Activated naive CD8-positive, alpha-beta T cell (primary cell): ENCODE results near the gene MYRF.

Experiments used
- H3K27ac Mint-ChIP-seq: one replicate; pipeline ENCODE4 v1.8.0; 2021; ENCODE audit warnings: mixed read lengths
- H3K27me3 Mint-ChIP-seq: one replicate; pipeline ENCODE4 v1.8.0; 2021; ENCODE audit warnings: mixed read lengths
- H3K36me3 Mint-ChIP-seq: one replicate; pipeline ENCODE4 v1.8.0; 2021; ENCODE audit warnings: mixed read lengths
- H3K4me1 Mint-ChIP-seq: one replicate; pipeline ENCODE4 v1.8.0; 2021; ENCODE audit warnings: low read depth, mixed read lengths
- H3K4me3 Mint-ChIP-seq: one replicate; pipeline ENCODE4 v1.8.0; 2021; ENCODE audit warnings: mild to moderate bottlenecking, mixed read lengths
- H3K9me3 Mint-ChIP-seq: one replicate; pipeline ENCODE4 v1.8.0; 2021; ENCODE audit warnings: low read depth, mixed read lengths

The MYRF gene

DNA sequence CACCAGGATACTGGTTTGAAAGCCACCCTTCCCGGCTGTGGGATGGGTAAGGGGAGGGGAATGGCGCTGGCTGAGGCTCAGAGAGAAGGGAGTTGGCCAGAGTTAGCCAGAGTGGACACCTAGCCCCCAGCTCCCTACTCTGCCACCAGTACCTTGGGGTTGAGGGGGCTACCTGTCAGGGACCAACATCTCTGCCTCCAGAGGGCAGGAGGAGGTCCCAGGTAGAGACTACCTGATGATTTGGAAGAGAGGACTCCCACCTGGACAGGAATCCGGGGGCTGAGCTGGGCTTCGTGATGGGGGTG is 3.7 kb downstream of the MYRF start:
- Mint-ChIP-seq H3K9me3 (no peaks in the 10 kb centered on the region), H3K36me3 (no peaks in the 10 kb centered on the region), H3K4me1 (peaks cover 18% of the 10 kb centered on the region), H3K27me3 (peaks cover 4% of the 10 kb centered on the region), H3K27ac (no peak overlapping the region), H3K4me3 (no peak overlapping the region)

- H3K36me3 Mint-ChIP-seq, result no peaks in the 10 kb centered on the region
- H3K4me1 Mint-ChIP-seq, result peaks cover 15% of the 10 kb centered on the region
- H3K27ac Mint-ChIP-seq, result peak overlapping the region; percentile 50
- no peak overlapping the region for H3K4me3 Mint-ChIP-seq
- peaks cover 2% of the 10 kb centered on the region for H3K27me3 Mint-ChIP-seq
- H3K9me3 Mint-ChIP-seq, result no peaks in the 10 kb centered on the region
These were observed 4.2 kb downstream of the MYRF start for GRCh38 chr11:61756452-61757212.

- Mint-ChIP-seq H3K36me3 (no peaks in the 10 kb centered on the region), H3K27me3 (no peaks in the 10 kb centered on the region), H3K4me3 (no peak overlapping the region), H3K4me1 (peaks cover 12% of the 10 kb centered on the region), H3K9me3 (no peaks in the 10 kb centered on the region), H3K27ac (no peak overlapping the region)
These were observed 4.9 kb downstream of the MYRF start for GRCh38 chr11:61757213-61757862.

DNA sequence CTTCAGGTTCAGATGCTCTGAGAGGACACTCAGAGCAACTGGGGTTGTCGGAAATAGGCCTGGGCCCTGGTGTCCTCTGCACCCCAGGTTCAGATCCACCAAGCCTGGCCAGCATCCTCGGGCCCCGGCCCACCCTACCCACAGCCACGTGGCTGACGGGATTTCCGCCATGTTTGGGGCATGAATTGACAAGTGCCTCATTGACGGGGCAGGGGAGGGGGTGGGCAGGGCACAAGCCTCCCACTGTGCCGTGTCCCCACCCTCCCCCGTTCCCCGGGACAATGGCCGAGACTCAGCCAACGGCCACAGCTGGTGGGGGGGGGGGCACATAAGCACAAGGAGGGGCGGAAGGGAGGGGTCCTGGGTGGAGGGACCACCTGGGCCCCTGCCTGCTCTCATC is 8.5 kb downstream of the MYRF start:
- no peak overlapping the region for H3K27ac Mint-ChIP-seq
- no peaks in the 10 kb centered on the region for H3K27me3 Mint-ChIP-seq
- H3K36me3 Mint-ChIP-seq, result no peaks in the 10 kb centered on the region
- H3K9me3 Mint-ChIP-seq, result no peaks in the 10 kb centered on the region
- no peak overlapping the region for H3K4me3 Mint-ChIP-seq
- H3K4me1 Mint-ChIP-seq, result peaks cover 7% of the 10 kb centered on the region

DNA sequence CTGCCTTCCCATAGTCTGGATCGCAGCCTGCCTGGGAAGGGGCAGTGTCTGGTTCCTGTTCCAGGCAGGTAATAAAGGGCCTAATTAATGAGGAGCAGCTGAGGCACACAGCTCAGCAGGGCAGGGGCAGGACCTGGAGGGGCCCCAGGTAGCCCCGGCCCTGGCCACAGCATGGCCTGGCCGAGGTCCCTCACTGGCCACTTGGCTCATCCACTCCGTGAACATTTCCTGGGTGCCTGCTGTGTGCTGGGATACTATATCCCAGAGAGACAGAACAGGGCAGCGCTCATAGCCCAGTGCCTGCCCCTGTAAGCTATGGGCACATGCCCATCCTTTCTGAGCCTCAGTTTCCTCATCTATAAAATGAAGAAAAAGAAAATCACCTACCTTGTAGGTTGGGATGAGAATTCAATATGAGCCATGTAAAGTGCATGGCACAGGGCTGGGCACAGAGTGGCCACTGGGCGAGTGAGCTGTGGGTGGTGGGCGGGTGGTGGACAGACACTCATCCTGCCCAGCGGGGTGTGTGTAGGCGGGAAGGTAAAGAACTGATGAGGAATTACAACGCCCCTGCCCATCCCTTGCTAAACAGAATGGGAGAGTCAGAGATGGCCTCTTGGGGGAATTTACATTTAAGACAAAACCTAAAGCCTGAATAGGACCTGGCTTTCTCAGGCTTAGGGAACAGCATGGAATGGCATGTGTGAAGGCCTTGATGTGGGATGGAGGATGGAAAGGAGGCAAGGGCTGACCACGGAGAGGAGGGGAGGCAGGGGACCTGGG is 9.2 kb downstream of the MYRF start:
- H3K4me3 Mint-ChIP-seq, result no peak overlapping the region
- no peak overlapping the region for H3K27ac Mint-ChIP-seq
- no peaks in the 10 kb centered on the region for H3K27me3 Mint-ChIP-seq
- H3K4me1 Mint-ChIP-seq, result peaks cover 2% of the 10 kb centered on the region
- H3K9me3 Mint-ChIP-seq, result no peaks in the 10 kb centered on the region
- no peaks in the 10 kb centered on the region for H3K36me3 Mint-ChIP-seq

GRCh38 chr11:61762223-61762615 is 9.8 kb downstream of the MYRF start:
- Mint-ChIP-seq H3K4me3 (no peak overlapping the region), H3K27me3 (no peaks in the 10 kb centered on the region), H3K4me1 (no peaks in the 10 kb centered on the region), H3K9me3 (no peaks in the 10 kb centered on the region), H3K36me3 (no peaks in the 10 kb centered on the region), H3K27ac (no peak overlapping the region)

DNA sequence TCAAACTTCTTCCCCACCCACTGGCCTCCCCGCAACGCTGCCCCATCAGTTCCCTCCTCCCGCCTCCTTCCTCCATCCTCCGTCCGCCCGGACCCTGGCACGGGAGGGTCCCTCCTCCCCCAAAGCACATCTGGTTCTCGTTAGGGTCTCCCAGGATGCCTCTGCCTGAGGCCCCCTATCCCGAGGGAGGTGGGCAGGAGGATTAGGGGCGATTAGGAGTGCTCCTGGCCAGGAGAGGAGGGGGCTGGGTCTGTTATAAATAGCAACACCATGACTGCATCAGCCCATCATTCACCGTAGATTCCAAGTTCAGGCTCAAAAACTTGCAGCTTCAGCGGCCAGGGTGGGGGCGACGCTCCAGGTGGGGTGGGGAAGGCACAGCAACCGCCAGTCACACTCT is 10.4 kb downstream of the MYRF start:
- Mint-ChIP-seq H3K36me3 (no peaks in the 10 kb centered on the region), H3K4me1 (no peaks in the 10 kb centered on the region), H3K4me3 (no peak overlapping the region), H3K27me3 (no peaks in the 10 kb centered on the region), H3K27ac (no peak overlapping the region), H3K9me3 (no peaks in the 10 kb centered on the region)

DNA sequence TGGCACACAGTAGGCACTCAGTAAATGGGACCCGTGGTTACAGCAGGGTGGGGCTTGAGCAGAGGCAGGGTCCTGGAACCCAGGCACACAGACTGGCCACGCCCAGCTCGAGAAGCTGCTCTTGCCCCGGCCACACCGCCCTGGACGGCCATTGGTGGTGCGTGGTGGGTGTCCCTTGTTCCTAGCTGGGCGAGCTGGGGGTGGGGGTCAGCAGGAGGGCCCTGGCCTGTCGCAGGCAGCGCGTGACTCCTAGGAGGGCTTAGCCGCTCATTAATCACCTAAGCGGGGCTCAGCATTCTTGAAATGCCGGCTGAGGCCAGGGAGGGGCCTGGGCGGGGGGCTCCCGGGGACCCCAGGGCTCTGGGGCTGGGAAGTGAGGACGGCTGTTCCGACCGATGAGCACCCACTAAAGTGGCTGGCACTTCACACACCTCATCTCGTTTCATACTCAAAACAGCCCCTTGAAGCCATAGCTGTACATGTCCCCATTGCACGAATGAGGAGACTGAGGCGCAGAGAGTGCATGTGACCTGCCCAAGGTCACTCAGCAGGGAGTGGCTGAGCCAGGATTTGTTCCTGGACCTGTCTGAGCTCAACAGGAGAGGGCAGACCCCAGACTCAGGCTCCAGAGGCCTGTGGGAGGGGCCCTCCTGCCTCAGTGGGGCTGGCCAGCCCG is 11.6 kb downstream of the MYRF start:
- H3K4me1 Mint-ChIP-seq, result no peaks in the 10 kb centered on the region
- H3K27me3 Mint-ChIP-seq, result no peaks in the 10 kb centered on the region
- no peaks in the 10 kb centered on the region for H3K36me3 Mint-ChIP-seq
- no peak overlapping the region for H3K4me3 Mint-ChIP-seq
- H3K27ac Mint-ChIP-seq, result no peak overlapping the region
- no peaks in the 10 kb centered on the region for H3K9me3 Mint-ChIP-seq

- Mint-ChIP-seq H3K36me3 (no peaks in the 10 kb centered on the region), H3K9me3 (no peaks in the 10 kb centered on the region), H3K4me1 (no peaks in the 10 kb centered on the region), H3K4me3 (no peak overlapping the region), H3K27me3 (no peaks in the 10 kb centered on the region), H3K27ac (no peak overlapping the region)
These were observed 12.3 kb downstream of the MYRF start for GRCh38 chr11:61764606-61765260.

DNA sequence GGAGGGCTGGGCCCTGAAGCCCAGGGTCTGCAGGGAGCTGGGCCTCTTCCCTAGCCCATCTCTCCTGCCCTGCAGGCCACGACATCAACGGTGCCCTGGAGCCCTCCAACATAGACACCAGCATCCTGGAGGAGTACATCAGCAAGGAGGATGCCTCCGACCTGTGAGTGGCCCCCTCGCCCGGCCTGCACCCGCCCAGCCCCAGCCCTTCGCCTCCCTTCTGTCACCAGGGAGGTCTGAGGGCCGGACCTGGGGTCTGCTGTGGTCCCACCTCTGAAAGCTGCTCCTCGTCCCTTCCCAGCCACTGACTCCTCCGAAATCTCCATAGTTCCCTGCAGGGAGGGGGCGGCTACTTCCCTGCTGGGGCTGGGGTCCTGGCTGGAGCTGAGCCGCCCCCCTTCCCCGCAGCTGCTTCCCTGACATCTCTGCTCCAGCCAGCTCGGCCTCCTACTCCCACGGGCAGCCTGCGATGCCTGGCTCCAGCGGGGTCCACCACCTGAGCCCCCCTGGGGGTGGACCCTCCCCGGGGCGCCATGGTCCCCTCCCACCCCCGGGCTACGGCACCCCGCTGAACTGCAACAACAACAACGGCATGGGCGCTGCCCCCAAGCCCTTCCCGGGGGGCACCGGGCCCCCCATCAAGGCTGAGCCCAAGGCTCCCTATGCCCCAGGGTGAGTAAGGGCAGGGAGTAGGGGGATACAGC is 13.3 kb downstream of the MYRF start:
- H3K4me3 Mint-ChIP-seq, result no peak overlapping the region
- H3K36me3 Mint-ChIP-seq, result no peaks in the 10 kb centered on the region
- H3K27me3 Mint-ChIP-seq, result no peaks in the 10 kb centered on the region
- H3K4me1 Mint-ChIP-seq, result no peaks in the 10 kb centered on the region
- no peak overlapping the region for H3K27ac Mint-ChIP-seq
- no peaks in the 10 kb centered on the region for H3K9me3 Mint-ChIP-seq

GRCh38 chr11:61766353-61766841 is 14.0 kb downstream of the MYRF start:
- Mint-ChIP-seq H3K36me3 (no peaks in the 10 kb centered on the region), H3K9me3 (no peaks in the 10 kb centered on the region), H3K27me3 (no peaks in the 10 kb centered on the region), H3K4me3 (no peak overlapping the region), H3K27ac (no peak overlapping the region), H3K4me1 (no peaks in the 10 kb centered on the region)

DNA sequence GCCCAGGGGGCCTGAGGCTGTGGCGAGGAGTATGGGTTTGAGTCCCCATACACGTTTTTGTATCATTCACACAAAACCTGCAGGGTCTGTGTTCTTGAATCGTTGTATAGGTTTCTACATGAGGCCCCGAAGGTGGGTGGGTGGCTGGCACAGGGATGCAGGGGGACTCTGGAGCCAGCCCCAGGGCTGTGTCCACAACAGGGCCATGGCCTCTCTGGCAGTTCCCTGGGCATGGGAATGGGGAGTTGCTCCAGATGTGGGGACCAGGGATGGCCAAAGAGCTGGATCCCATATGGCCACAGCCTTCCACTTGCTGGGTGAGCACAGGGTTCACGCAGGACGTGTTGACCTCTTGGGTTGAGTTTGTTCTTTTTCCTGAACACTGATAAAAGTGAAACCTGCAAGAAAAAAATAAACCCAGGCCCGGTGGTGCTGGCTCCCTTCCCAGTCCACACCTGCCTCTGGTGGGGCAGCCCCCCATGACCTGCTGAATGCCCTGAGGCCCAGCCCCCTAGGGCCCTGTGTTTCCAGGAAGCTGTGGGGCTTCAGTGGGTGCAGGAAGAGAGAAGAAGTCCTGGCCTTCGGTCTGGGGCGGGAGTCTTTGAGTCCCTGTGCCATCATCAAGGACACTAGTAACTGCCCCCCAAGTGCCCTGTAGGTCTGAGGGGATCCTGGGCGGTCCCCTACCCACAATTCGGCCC is 16.1 kb downstream of the MYRF start:
- no peak overlapping the region for H3K27ac Mint-ChIP-seq
- H3K4me3 Mint-ChIP-seq, result no peak overlapping the region
- H3K4me1 Mint-ChIP-seq, result no peaks in the 10 kb centered on the region
- no peaks in the 10 kb centered on the region for H3K36me3 Mint-ChIP-seq
- no peaks in the 10 kb centered on the region for H3K27me3 Mint-ChIP-seq
- H3K9me3 Mint-ChIP-seq, result no peaks in the 10 kb centered on the region

- Mint-ChIP-seq H3K4me1 (no peaks in the 10 kb centered on the region), H3K27me3 (no peaks in the 10 kb centered on the region), H3K4me3 (no peak overlapping the region), H3K27ac (no peak overlapping the region), H3K36me3 (no peaks in the 10 kb centered on the region), H3K9me3 (no peaks in the 10 kb centered on the region)
These were observed 16.9 kb downstream of the MYRF start for GRCh38 chr11:61769169-61769920.
